Endothelial cell of umbilical vein (primary cell): Measurements from ENCODE around the gene SCAMP4. TPM values are rescaled to one million over a fixed set of nuclear protein-coding genes. Genes with fewer than 3 reads are reported as not detected.

Experiments
- BruUV-seq: library from RNA; stranded (reverse); fragments of 400-500 nt; replicated peaks from 2 replicates; lab custom pipeline; 2021; lab: Mats Ljungman, UMichigan
- CTCF ChIA-PET: fragments of 300-600, 350-600 bp; sonication (Branson Sonifier 250); formaldehyde crosslinking; loops from one replicate; lab custom pipeline; 2021; ENCODE audit warnings: antibody characterized with exemption, inconsistent platforms; lab: Charles Lee
- POLR2A ChIA-PET: fragments of 300-600, 350-600 bp; sonication (Branson Sonifier 250); formaldehyde crosslinking; loops from one replicate; lab custom pipeline; 2021; ENCODE audit warnings: antibody characterized with exemption, inconsistent platforms; lab: Charles Lee
- DNase-seq: peaks from one replicate; pipeline ENCODE4 v3.0.0-alpha.2; 2011; ENCODE audit warnings: low read depth, low spot score
- FAIRE-seq: peaks from 2 replicates; lab custom pipeline; 2011; peaks lifted over from hg19 to GRCh38; lab: Jason Lieb, UNC
- H2AFZ ChIP-seq: 2 replicates; pipeline ENCODE4 v1.6.0; 2012; ENCODE audit warnings: low read depth, low read length, control low read depth, inconsistent platforms
- H3K27ac ChIP-seq: 2 replicates; pipeline ENCODE4 v1.5.1; 2011; ENCODE audit warnings: low read depth, mild to moderate bottlenecking, control low read depth, low read length, moderate library complexity; ENCODE audit not compliant: insufficient read depth
- H3K27me3 ChIP-seq, 2 experiments: 2 replicates each; pipeline versions ENCODE4 v1.6.0 to v1.6.1; 2011; ENCODE audit warnings: low read length in 2 of 2, mixed read lengths in 1 of 2; ENCODE audit not compliant: control insufficient read depth in 2 of 2, insufficient read depth in 2 of 2
- H3K36me3 ChIP-seq, 2 experiments: 2 replicates in 1 of 2; 3 replicates in 1 of 2; pipeline ENCODE4 v1.5.1; 2011; ENCODE audit warnings: low read length in 2 of 2, mild to moderate bottlenecking in 1 of 2, moderate library complexity in 1 of 2; ENCODE audit not compliant: control insufficient read depth in 2 of 2, insufficient read depth in 2 of 2; ENCODE audit errors: extremely low read depth in 1 of 2
- H3K4me1 ChIP-seq: 3 replicates; pipeline ENCODE4 v1.5.1; 2011; ENCODE audit warnings: mild to moderate bottlenecking, low read length; ENCODE audit not compliant: control insufficient read depth, insufficient read depth; ENCODE audit errors: extremely low read depth
- H3K4me2 ChIP-seq: 2 replicates; pipeline ENCODE4 v1.6.1; 2011; ENCODE audit warnings: low read length, control low read depth, mixed read lengths; ENCODE audit not compliant: insufficient read depth
- H3K4me3 ChIP-seq, 3 experiments: fragments of 200-600 bp in 1 of 3; sonication (generic), shearing (Covaris generic) in 1 of 3; replicated peaks in 1 of 3; 2 replicates each; pipeline ENCODE4 v1.5.1; 2011 to 2016; ENCODE audit warnings: control low read depth in 3 of 3, low read length in 3 of 3, mild to moderate bottlenecking in 2 of 3, inconsistent platforms in 1 of 3, low read depth in 1 of 3, moderate library complexity in 1 of 3; ENCODE audit not compliant: insufficient read depth in 1 of 3
- H3K79me2 ChIP-seq: 2 replicates; pipeline ENCODE4 v1.6.0; 2012; ENCODE audit warnings: low read length, inconsistent platforms; ENCODE audit not compliant: control insufficient read depth, insufficient read depth
- H3K9ac ChIP-seq: replicated peaks from 2 replicates; pipeline ENCODE3; 2011; ENCODE audit warnings: low read length, control low read depth; ENCODE audit not compliant: insufficient read depth; ENCODE audit errors: extremely low read depth
- H3K9me1 ChIP-seq: replicated peaks from 3 replicates; pipeline ENCODE4 v1.6.0; 2011; ENCODE audit warnings: mild to moderate bottlenecking, low read length; ENCODE audit not compliant: control insufficient read depth, insufficient read depth; ENCODE audit errors: extremely low read depth
- H3K9me3 ChIP-seq: replicated peaks from 2 replicates; pipeline ENCODE4 v1.5.1; 2012; ENCODE audit warnings: low read length, inconsistent platforms; ENCODE audit not compliant: control insufficient read depth, insufficient read depth
- H4K20me1 ChIP-seq: replicated peaks from 2 replicates; pipeline ENCODE3; 2011; ENCODE audit warnings: mild to moderate bottlenecking, low read length; ENCODE audit not compliant: control insufficient read depth, insufficient read depth; ENCODE audit errors: extremely low read depth
- EZH2 ChIP-seq: IDR thresholded peaks from 2 replicates; pipeline ENCODE4 v1.6.1; 2012; ENCODE audit warnings: borderline replicate concordance, low read depth, mild to moderate bottlenecking, moderate library complexity, low read length, inconsistent platforms; ENCODE audit not compliant: severe bottlenecking
- FOS ChIP-seq: IDR thresholded peaks from 2 replicates; pipeline ENCODE4 v1.6.1; 2011; ENCODE audit warnings: mild to moderate bottlenecking, low read length, moderate library complexity, borderline replicate concordance; ENCODE audit not compliant: insufficient read depth
- GATA2 ChIP-seq: IDR thresholded peaks from 2 replicates; pipeline ENCODE4 v1.7.0; 2011; ENCODE audit warnings: low read depth, mild to moderate bottlenecking, moderate library complexity, mixed read lengths, low read length; ENCODE audit not compliant: insufficient read length, insufficient read depth
- JUN ChIP-seq: IDR thresholded peaks from 2 replicates; pipeline ENCODE4 v1.6.1; 2011; ENCODE audit warnings: borderline replicate concordance, low read depth; ENCODE audit not compliant: insufficient read length, insufficient read depth
- MYC ChIP-seq: IDR thresholded peaks from one replicate; pipeline ENCODE4 v1.6.1; 2011; ENCODE audit warnings: mild to moderate bottlenecking, low read depth, low read length
- POLR2A ChIP-seq: IDR thresholded peaks from 2 replicates; pipeline ENCODE4 v1.6.1; 2012; ENCODE audit warnings: low read depth, mild to moderate bottlenecking, control low read depth, low read length
- POLR2AphosphoS5 ChIP-seq: IDR thresholded peaks from 2 replicates; pipeline ENCODE4 v1.6.1; 2012; ENCODE audit warnings: low read depth, mild to moderate bottlenecking, control low read depth, low read length, moderate library complexity; ENCODE audit not compliant: insufficient read depth
- dilution Hi-C: fragments of 300-500 bp; cut with MboI; formaldehyde crosslinking; loops from one replicate; pipeline ENCODE4 v1.15.0; 2019; ENCODE audit warnings: low sequenced_read_pairs; ENCODE audit not compliant: extremely low pct_ligation_motif_present
- intact Hi-C: fragments of 100-400 bp; cut with micrococcal nuclease; formaldehyde crosslinking; loops from one replicate; pipeline ENCODE4 v1.10.0; 2022
- polyA plus RNA-seq, 4 experiments: library from polyadenylated mRNA; depleted of rRNA in 3 of 4; stranded (reverse) in 3 of 4; unstranded in 1 of 4; fragments of >200 nt; gene quantifications; 2 replicates each; pipeline versions ENCODE4 v1.2.1 to v1.2.3, GENCODE V29; 2011 to 2012; ENCODE audit warnings: missing spikeins in 1 of 4
- total RNA-seq: library from RNA; stranded (reverse); gene quantifications from 2 replicates; pipeline ENCODE4 v1.2.3, GENCODE V29; 2021
- TF ChIP-seq, protein P1 (sequence below): IDR thresholded peaks from 2 replicates; pipeline ENCODE4 v1.6.1; 2011; ENCODE audit not compliant: insufficient read depth, insufficient read length
- TF ChIP-seq, protein P2 (sequence below), 2 donors: IDR thresholded peaks; 1 replicate in 1 of 2; 2 replicates in 1 of 2; pipeline ENCODE4 v1.5.1; 2011; ENCODE audit warnings: low read length in 2 of 2, mild to moderate bottlenecking in 2 of 2, moderate library complexity in 2 of 2, control low read depth in 1 of 2, inconsistent platforms in 1 of 2, low read depth in 1 of 2; ENCODE audit not compliant: insufficient read depth in 1 of 2; ENCODE audit errors: extremely low read depth in 1 of 2

Gene SCAMP4
- total and polyA plus RNA-seq, 2 donors (not counting 3 experiments of a cell fraction or from before 2014, with no cell fraction given), result 24.4 to 68.2 TPM

DNA sequence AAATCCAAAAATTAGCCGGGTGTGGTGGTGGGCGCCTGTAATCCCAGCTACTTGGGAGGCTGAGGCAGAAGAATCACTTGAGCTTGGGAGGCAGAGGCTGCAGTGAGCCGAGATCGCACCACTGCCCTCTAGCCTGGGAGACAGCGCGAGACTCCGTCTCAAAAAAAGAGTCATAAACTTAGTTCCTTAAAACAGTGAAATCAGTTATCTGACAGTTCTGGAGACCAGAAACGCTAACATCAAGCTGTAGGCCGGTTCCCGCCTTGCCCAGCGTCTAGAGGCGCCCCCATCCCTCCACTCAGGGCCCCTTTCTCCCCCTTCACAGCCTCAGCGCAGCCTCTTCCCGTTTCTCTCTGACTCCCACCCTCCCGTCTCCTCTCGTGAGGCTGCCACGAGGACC, 11.9 kb downstream of the SCAMP4 start:
- DNase-seq (no peak), FAIRE-seq (no peak)
- H3K27me3 ChIP-seq, result no peaks in the 10 kb centered on the region
- POLR2A ChIA-PET, result no interaction called here
- H3K79me2 ChIP-seq, result peaks cover 7% of the 10 kb centered on the region
- intact Hi-C loops (no loop called here), dilution Hi-C loops (no loop called here)
- peaks cover 5 to 36% of the 10 kb centered on the region in 2 experiments for H3K36me3 ChIP-seq
- no peak overlapping the region for H2AFZ ChIP-seq
- no peaks in the 10 kb centered on the region for H3K4me1 ChIP-seq
- CTCF ChIA-PET, result interaction anchor here (1.7 kb wide), 1 partner anchor 41 kb away, joined by 3 read pairs; no protein-coding TSS in a partner anchor
- H3K4me2 ChIP-seq, result no peak overlapping the region
- H3K9ac ChIP-seq, result no peak overlapping the region
- no peak overlapping the region for H3K4me3 ChIP-seq
- no peaks in the 10 kb centered on the region for H3K9me1 ChIP-seq
- TF ChIP-seq, protein P1, sequence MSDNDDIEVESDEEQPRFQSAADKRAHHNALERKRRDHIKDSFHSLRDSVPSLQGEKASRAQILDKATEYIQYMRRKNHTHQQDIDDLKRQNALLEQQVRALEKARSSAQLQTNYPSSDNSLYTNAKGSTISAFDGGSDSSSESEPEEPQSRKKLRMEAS, result no peak
- TF ChIP-seq GATA2 (no peak), JUN (no peak), POLR2A (no peak), POLR2AphosphoS5 (no peak)
- H3K9me3 ChIP-seq, result no peaks in the 10 kb centered on the region
- no peaks in the 10 kb centered on the region for H4K20me1 ChIP-seq
- no peak overlapping the region for H3K27ac ChIP-seq
- no TSS peak for BruUV-seq

DNA sequence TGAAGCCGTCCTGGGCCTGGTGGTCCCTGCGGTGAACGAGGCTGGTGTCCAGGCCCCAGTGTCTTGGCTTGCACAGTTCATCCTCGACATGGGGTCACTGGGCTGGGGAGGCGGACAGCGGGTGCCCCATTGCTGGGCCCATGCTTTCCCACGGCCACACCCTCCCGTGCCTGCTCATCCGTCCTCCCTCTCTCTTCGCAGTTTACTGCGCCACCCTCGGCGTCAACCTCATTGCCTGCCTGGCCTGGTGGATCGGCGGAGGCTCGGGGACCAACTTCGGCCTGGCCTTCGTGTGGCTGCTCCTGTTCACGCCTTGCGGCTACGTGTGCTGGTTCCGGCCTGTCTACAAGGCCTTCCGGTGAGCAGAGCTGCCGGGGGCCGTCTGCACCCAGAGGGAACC, 12.7 kb downstream of the SCAMP4 start:
- intact Hi-C loops, result no loop called here
- FAIRE-seq, result no peak
- no peak overlapping the region for H3K9ac ChIP-seq
- no peaks in the 10 kb centered on the region for H3K4me1 ChIP-seq
- TF ChIP-seq JUN, result no peak
- no peak for TF ChIP-seq FOS
- no peak for TF ChIP-seq EZH2
- TF ChIP-seq, protein P1, result no peak
- no peak for TF ChIP-seq POLR2AphosphoS5
- no peak for TF ChIP-seq MYC
- TF ChIP-seq POLR2A, result no peak
- TF ChIP-seq, protein P2, sequence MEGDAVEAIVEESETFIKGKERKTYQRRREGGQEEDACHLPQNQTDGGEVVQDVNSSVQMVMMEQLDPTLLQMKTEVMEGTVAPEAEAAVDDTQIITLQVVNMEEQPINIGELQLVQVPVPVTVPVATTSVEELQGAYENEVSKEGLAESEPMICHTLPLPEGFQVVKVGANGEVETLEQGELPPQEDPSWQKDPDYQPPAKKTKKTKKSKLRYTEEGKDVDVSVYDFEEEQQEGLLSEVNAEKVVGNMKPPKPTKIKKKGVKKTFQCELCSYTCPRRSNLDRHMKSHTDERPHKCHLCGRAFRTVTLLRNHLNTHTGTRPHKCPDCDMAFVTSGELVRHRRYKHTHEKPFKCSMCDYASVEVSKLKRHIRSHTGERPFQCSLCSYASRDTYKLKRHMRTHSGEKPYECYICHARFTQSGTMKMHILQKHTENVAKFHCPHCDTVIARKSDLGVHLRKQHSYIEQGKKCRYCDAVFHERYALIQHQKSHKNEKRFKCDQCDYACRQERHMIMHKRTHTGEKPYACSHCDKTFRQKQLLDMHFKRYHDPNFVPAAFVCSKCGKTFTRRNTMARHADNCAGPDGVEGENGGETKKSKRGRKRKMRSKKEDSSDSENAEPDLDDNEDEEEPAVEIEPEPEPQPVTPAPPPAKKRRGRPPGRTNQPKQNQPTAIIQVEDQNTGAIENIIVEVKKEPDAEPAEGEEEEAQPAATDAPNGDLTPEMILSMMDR (IDR thresholded peaks at IDR 0.05; ENCODE audit: extremely low read depth in 1 of 2, insufficient read depth in 1 of 2, low read depth in 1 of 2, low read length in 2 of 2), result no peak
- no peak for TF ChIP-seq GATA2
- H4K20me1 ChIP-seq, result no peaks in the 10 kb centered on the region
- dilution Hi-C loops, result no loop called here
- H3K79me2 ChIP-seq, result peaks cover 4% of the 10 kb centered on the region
- BruUV-seq, result no TSS peak
- H3K36me3 ChIP-seq, result peaks cover 5 to 38% of the 10 kb centered on the region in 2 experiments
- no peak overlapping the region for H3K4me2 ChIP-seq
- H3K27me3 ChIP-seq, result no peaks in the 10 kb centered on the region
- no peaks in the 10 kb centered on the region for H3K9me3 ChIP-seq
- POLR2A ChIA-PET, result no interaction called here
- no peaks in the 10 kb centered on the region for H3K9me1 ChIP-seq
- H3K4me3 ChIP-seq, result no peak overlapping the region
- CTCF ChIA-PET, result interaction anchor here (1.7 kb wide), 1 partner anchor 42 kb away, joined by 3 read pairs; no protein-coding TSS in a partner anchor
- H2AFZ ChIP-seq, result no peak overlapping the region
- no peak for DNase-seq
- H3K27ac ChIP-seq, result no peak overlapping the region
